A204.1 (cell line): Measurements from ENCODE around the gene INAVA.
"Not testable (repeated sequence)": the region's sequence is repeated elsewhere in the genome, so short reads cannot be mapped to it uniquely, and the experiment has no call there.

Source experiments
- FAIRE-seq: peaks from 2 replicates; lab custom pipeline; 2012; peaks lifted over from hg19 to GRCh38; lab: Jason Lieb, UNC

The INAVA gene

GRCh38 chr1:200899954-200900867, 5.5 kb downstream of the INAVA start:
- no peak for FAIRE-seq

DNA sequence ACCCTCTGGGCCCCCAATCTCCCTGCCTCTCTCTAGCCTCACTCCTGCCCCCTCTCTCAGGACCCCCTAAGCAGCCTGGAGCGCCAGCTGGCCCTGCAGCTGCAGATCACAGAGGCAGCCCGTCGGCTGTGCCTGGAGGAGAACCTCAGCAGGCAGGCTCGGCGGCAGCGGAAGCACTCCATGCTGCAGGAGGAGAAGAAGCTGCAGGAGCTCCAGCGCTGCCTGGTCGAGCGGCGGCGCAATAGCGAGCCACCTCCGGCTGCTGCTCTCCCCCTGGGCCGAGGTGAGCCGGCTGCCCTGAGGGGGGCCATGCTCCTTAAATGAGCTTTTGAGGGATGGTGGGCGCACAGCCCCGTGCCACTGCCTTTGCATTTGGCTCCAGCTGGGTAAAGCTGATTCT, 6.2 kb downstream of the INAVA start:
- FAIRE-seq = no peak

GRCh38 chr1:200901350-200901749, 6.7 kb downstream of the INAVA start:
- no peak for FAIRE-seq

DNA sequence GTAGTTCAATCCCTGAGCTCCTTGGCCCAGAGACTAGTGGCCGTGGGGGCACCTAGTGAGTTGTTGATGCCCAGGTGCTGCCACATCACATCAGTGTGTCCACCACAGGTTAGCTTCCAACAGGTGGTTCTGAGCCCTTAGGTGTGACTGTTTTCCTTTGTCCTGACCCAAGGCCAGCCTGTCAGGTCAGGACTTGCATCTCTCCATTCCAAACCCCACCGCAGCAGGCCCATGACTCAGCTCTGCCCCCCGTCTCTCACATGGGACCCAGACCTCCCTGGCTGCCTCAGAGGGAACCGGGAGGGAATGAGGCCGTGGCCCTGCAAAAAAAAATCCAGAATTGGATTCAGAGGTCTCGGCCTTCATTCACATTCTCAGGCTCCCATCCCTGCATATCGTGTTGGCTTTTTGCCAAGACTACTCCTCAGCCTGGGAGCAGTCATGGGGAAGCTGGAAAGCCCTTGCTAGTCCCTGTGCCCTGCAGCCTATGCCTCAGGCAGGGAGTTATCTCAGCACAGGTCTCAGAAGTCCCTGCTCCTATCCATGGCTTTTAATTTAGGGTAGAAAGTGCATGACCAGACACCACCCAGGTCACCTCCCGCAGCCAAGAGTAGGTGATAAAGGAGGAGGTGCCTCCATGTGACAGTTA, 7.2 kb downstream of the INAVA start:
- no peak for FAIRE-seq

GRCh38 chr1:200903793-200904192, 9.1 kb downstream of the INAVA start:
- FAIRE-seq = no peak

- FAIRE-seq = no peak
Observed at GRCh38 chr1:200904772-200905171, 10.1 kb downstream of the INAVA start.

DNA sequence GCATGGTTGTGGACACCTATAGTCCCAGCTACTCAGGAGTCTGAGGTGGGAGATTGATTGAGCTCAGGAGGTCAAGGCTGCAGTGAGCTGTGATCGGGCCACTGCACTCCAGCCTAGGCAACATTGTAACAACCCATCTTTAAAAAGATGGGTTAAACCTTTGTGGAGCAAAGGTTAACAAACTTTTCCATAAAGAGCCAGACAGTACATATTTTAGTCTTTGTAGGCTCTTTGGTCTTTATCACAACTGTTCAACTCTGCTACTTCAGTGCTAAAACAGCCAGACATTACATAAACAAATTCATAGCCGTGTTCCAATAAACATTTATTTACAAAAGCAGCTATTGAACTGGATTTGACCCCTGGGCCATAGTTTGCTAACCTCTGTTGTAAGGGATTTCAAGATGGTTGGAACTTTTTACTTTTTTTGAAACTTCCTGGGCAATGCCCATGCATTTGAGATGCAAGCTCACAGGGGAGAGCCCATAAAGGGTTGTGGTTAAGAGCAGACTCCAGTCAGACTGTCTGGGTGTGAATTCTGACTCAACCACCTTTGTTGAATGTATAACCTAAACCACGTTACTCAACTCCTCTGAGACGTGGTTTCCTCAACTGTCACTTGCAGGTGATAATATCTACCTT, 10.8 kb downstream of the INAVA start:
- FAIRE-seq = no peak

- FAIRE-seq = no peak
Observed at GRCh38 chr1:200906491-200906890, 11.8 kb downstream of the INAVA start.

DNA sequence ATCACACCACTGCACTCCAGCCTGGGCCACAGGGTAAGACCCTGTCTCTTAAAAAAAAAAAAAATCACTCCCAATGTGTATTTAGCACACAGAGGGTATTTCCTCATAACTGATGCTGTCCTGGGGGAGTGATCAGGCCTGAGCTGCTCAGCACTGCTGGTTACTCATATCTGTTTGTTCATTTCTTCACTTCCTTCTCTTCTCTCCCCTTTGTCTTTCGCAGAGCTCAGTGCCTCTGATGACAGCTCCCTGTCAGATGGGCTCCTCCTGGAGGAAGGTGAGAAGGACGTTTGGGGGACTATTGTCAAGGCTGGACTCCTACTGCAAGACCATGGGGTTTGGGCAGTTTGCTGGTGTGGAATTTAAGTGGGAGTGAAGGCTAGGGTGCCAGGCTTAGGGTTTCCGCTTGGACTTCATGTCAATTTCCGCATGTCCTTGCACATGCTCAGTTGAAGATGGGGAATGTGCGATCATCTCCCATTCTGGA, 13.0 kb downstream of the INAVA start:
- no peak for FAIRE-seq

DNA sequence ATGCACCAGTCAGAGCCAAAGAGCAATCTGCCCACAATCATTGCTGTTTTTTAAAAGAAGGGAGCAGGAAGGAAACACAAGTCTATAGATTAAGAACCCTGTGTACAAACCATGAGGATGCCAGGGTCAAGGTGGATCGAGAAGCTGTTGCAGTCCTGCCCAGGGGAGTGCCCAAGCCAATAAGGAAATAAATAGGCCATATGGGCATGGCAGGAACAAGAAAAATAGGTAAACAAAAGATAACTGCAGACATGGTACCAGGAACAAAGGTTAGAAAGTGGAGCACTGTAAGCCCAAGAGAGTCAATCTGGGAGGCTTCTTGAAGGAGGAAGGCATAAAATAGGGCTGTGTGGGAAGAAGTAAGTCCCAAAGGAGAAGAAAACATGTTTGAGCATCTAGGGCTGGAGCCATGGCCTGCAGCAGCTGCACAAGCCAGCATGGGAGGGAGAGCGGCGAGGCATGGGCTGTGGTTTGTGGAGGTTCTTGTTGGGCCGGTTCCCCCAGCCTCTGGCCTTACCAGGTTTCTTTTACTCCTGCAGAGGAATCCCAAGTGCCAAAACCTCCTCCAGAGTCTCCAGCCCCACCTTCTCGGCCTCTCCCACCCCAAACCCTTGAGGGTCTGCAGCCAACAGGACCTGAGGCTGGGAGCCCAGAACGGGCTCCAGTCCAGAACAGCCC, 13.6 kb downstream of the INAVA start:
- FAIRE-seq = no peak

GRCh38 chr1:200909071-200909470, 14.4 kb downstream of the INAVA start:
- FAIRE-seq = no peak

DNA sequence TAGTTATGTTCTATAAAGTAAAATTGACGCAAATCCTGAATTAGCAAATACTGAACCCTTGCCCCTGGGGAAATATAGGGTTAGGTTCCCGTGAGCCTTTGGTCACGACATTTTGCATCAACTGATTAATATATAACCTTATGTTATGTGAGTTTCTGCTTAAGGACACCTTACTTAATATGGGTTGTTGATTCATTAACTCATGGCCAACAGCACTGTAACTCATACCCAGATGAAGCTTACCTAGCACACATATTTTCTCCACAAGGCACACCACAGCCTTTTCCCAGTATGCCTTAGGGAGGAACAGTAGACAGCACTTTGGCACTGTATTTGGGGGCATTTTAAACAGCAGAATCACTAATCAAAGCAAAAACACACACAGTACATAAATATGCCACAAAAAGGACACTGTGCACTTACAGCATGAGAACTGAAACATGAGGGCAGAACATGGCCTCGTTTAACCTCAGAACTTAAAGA, 15.1 kb downstream of the INAVA start:
- FAIRE-seq = no peak

DNA sequence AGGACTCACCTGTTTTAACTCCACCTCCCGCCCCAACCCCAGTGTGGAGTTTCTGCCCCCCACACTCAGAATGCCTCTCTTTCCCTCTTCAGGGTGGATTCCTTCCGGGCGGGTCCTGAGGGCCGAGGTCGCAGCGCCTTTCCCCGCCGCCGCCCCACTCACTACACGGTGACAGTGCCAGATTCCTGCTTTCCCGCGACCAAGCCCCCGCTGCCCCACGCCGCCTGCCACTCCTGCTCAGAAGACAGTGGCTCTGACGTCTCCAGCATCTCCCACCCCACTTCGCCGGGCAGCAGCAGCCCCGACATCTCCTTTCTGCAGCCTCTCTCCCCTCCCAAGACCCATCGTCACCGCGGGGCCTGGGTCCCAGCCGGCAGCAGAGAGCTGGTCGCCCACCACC, 16.7 kb downstream of the INAVA start:
- no peak for FAIRE-seq

- not testable (repeated sequence) for FAIRE-seq
Observed at GRCh38 chr1:200911936-200912335, 17.2 kb downstream of the INAVA start.

GRCh38 chr1:200912737-200913407, 18.2 kb downstream of the INAVA start:
- FAIRE-seq = no peak

- no peak for FAIRE-seq
Observed at GRCh38 chr1:200916152-200916551, 21.5 kb downstream of the INAVA start.

DNA sequence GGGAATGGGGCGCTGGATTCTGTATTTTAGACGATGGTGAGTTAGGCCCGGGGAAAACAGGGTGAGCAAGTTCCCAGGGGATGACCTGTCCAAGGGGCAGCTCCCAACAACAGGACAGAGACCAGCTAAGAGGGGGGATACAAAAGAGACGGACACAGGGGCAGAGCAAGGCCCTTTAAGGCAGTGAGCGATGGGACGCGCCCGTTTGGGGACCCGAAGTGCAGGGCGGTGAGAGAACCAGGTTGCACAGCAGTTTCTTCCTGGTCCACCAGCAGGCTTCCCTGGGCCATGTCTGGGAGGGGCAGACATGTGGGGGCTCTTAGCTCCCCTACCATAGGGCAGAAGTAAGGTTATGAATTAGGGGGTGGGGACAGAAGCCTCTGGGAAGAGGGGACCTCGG, 22.0 kb downstream of the INAVA start:
- no peak for FAIRE-seq

GRCh38 chr1:200917291-200917817, 22.7 kb downstream of the INAVA start:
- FAIRE-seq = no peak

GRCh38 chr1:200918006-200918405, 23.3 kb downstream of the INAVA start:
- FAIRE-seq = no peak

- FAIRE-seq = no peak
Observed at GRCh38 chr1:200919386-200919785, 24.7 kb downstream of the INAVA start.

- no peak for FAIRE-seq
Observed at GRCh38 chr1:200921571-200922110, 26.9 kb downstream of the INAVA start.
